NCI-H1105 treated with DMSO at 0.1 percent for 48 hours (cell line): ENCODE results near the gene HIVEP3.

Source experiments
- DNase-seq: peaks from one replicate; lab custom pipeline; 2025; lab: John Stamatoyannopoulos, UW

HIVEP3 gene

DNA sequence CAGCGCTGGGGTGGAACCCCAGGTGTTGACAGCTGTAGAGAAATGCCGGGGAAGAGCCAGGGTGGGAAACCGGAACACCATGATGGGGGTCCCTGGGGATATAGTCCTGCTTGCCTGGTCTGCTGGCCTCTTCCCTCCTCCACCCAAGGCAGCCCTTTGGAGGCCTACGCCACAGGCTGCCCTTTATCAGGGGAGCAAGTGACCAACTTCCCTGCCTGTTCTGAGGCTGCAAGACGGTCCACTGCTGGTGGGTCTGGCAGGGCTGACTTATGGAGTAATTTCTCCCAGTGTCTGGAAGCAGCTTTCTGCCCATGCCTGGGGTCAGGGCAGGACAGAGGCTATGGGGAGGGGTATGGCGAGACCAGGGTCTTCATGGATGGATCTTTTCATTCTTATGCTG lies 383.4 kb downstream of the HIVEP3 start:
- no peak for DNase-seq

- DNase-seq, result no peak
Observed at GRCh38 chr1:41534181-41535076, 384.3 kb downstream of the HIVEP3 start.

DNA sequence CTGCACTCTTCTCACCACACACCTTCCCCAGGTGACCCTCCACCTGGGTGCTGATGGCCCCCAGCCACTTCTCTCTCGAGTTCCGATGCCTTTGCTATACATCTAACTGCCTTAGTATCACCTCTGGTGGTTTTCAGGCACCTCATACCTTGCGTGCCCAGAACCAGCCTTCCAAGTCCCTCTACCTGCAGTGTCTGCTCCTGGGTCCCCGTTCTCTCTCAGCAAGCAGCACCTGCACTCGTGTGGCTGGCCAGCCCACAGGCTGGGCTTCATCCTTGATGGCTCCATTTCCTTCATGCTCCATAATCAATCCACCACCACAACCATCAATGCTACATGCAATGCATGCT lies 385.0 kb downstream of the HIVEP3 start:
- DNase-seq, result no peak

DNA sequence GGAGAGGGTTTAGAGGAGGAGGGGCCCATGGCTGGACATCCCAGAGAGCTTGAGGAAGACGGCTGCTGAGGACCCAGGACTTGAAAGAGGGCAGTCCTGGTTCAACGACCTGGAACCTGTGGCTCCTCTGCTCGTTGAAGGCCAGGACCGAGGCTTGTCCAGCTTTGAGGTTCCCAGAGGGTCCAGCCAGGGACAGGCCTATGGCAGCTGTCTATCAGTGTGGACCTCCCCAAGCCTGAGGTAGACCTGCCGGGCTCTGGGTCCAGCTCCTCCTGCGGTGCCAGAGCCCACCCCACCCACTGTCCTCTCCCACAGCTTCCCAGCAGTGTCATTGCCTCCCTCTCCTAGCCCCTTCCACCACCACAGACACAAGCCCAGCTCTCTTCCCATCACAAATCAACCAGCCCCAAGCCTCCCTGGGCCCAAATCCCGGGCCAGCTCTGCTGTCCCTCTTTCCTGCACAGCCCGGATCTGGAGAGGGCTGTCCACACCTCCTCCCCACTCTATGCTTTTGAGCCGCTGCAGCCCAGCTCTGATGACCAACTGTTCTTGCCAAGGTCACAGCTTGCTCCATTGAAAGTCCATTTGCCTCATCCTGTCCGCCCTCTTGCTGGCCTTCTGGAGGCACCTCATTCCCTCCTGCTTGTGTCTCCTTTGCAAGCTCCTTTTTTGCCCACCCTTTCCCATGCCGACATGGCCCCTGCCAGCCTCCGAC lies 385.5 kb downstream of the HIVEP3 start:
- no peak for DNase-seq

DNA sequence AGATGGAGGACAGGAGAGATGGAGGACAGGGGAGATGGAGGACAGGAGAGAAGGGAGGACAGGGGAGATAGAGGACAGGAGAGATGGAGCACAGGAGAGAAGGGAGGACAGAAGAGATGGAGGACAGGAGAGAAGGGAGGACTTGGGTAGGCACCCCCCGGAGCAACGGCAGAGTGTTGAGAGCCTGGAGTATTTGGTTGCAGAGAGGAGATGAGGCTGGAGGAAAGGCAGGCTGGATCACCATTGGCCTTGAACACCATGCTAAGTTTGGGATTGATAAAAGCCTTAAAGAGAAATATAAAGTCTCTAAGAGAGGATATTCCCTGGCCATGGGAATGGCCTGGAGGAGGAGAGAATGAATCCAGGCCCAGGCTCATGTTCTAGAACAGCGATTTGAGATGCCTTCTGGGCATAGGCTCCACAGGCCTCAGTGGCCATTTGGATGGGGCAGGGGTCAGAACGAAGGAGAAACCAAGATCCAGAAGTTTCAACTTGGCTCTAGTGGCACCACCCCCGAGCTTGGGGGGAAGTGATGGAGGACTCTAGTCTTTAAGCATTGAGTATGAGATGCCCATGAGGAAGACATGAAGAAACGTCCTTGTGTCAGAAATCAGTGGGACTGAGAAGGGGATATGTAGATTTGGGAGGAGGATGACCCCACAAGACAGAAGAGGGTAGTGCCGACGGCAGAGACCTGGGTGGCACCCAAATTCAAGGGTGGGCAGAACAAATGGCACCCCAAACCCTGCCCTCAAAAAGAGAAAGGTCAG lies 386.3 kb downstream of the HIVEP3 start:
- no peak for DNase-seq

DNA sequence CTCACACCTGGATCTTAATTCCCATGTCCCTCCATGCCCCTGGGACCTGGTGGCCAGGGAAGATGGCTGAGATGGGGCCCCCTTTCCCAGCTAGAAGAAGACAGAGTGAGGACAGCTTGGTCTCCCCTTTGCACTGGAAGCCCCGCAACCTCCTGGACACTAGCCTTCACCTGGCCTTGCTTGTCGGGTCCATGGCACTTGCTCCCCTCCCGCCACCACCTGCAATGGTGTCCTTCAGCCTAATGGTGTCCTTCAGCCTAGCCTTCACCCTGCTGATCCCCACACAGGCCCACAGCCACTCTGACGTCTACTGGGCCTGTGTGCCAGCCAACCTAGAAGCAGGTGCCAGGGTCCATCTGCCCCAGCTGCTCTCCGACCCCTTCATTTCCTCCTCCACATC lies 388.3 kb downstream of the HIVEP3 start:
- DNase-seq, result no peak

GRCh38 chr1:41529621-41530395 lies 388.9 kb downstream of the HIVEP3 start:
- no peak for DNase-seq

DNA sequence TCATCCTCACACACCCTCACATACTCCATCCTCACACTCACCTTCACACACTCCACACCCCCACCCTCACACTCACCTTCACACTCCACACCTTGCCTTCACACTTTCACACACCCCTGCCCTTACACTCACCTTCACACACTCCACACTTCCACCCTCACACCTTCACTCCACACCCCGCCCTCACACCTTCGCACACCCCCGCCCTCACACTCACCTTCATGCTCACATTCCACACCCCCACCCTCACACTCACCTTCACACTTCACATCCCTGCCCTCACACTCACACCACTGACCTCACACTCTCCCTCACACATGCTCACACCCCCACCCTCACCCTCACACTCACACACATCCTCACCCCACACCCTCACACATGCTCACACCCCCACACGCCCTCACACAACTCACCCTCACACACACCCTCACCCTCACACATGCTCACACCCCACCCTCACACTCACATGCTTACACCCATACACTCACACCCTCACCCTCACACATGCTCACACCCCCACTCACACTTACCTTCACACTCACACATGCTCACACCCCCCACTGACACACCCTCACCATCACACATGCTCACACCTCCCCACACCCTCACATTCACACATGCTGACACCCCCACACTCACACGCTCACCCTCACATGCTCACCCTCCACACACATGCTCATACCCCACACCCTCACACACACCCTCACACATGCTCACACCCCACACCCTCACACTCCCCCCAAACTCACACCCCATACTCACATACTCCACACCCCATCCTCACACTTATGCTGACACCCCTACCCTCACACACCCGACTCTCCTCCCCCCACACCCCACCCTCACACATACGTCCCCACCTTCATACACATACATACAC lies 389.8 kb downstream of the HIVEP3 start:
- no peak for DNase-seq

- DNase-seq, result no peak
Observed at GRCh38 chr1:41528106-41528505, 390.6 kb downstream of the HIVEP3 start.

GRCh38 chr1:41526956-41527561 lies 391.7 kb downstream of the HIVEP3 start:
- DNase-seq, result no peak

DNA sequence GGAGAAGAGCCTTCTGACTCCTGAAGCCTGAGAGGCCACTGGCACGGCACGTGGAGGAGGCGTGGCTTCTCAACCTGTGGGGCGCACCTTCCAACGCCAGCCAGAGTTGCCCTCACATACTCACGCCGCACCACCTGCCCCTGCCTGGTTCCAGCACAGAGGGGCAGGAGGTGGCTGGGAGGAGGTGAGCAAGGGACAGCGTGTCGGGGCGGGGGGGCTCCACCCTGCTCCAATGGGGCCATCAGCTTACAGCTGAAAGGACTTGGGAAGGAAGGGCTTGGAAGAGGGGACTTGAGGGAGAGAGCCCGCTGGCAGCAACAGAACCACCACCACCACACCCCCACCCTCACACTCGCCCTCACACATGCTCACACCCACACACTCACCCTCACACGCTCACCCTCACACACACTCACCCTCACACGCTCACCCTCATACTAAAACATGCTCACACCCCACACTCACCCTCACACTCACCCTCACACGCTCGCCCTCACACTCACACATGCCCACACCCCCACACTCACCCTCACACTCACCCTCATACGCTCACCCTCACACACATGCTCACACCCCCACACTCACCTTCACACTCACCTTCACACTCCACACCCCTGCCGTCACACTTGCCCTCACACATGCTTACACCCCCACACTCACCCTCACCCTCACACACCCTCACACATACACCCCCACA lies 392.7 kb downstream of the HIVEP3 start:
- peak; percentile 60 for DNase-seq

DNA sequence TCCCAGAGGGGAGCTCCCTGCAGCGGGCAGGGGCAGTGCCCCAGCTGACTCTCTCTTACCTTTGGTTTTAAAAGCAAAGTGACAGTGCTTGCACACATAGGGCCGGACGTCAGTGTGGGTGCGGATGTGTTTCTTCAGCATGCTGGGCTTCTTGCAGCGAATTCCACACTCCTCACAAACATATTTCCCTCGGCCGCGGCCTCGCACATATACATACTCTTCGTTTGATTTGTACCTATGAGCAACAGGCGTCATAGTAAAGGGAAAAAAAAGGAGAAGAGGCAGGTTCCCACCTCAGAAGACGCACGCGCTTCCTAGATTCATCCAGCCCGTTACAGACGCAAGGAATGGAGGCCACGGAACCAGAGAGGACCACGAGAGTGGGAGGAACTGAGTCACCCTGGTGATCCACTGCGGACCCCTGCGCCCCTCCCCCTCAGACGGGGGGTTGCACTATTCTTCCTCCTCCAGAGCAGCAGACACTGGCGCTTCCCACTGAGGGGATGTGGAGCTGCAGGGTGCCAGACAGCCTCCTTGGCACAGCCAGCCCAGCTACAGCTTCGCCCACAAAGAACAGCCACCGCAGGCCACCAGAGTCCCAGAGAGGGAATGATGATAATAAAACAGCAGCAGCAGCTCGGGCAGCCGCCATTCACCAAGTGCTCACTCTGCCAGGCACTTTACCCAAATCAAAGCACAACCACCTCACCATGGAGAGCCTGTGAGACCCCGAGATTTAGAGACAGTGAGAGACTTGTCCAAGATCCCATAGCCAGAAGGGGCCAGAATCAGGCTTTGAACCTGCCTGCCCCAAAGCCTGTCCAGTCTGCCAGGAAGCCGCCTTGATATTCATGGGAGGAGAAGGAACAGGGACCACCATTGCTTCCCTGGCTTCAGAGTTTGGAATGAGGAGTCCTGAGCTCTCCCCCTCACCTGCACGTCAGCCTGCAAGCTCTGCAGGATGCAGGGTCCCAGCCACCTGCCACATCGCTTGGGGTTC lies 393.7 kb downstream of the HIVEP3 start:
- DNase-seq, result no peak

- no peak for DNase-seq
Observed at GRCh38 chr1:41523949-41524675, 394.6 kb downstream of the HIVEP3 start.

DNA sequence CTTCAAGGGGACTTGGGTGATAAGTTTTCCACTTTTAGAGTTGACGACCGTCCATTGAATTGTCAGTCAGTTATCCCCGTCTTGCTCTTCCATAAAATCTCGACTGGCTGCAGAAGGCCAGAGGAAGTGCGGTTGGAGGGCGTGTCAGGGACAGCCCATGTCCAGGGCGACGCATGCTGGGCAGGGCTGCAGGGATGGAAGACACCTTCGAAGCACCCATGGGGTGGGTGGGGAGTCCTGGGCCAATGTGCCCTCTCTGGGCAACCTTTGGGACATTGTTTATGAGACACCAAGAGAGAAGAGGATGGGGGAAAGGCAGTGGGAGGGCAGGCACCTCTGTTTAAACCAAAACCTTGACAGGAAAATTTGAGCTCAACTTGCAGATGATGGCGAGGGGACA lies 395.7 kb downstream of the HIVEP3 start:
- DNase-seq, result no peak

GRCh38 chr1:41521766-41522165 lies 397.0 kb downstream of the HIVEP3 start:
- no peak for DNase-seq

DNA sequence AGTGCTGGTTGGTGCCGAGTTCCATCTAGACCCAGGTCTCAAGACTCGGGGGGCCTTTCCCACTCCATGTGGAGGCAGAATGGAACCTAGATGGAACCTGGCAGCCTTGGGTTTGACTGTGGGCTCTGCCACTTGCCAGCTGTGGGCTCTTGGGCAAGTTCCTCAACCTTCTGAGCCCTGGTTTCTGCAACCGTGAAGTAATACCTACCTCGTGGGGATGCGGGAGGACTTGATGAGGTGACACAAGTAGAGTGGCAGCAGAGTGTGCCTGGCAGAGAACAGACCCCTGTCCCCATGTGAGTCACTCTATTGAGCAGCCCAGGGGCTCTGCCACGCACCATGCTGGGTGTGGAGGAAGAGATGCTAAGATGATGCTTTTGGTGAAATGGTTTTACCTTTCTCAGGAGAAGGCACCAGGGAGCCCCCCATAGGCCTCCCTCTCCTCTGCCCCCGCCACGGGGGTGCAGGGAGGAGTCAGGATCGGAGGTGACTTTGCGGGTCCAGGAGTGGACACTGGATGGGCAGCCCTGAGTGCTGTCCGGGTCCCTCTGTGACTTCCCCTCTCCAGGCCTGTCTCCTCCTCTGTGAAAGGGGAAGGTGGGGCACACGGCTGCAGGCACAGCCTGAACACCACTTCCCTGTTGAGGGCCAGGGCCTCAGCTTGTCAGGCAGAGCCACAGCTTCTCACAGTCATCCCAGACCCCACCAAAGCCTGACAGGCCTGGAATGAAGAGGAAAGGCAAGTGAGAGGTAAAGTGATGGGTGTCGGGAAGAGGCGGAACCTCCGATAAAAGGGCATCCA lies 397.6 kb downstream of the HIVEP3 start:
- no peak for DNase-seq

DNA sequence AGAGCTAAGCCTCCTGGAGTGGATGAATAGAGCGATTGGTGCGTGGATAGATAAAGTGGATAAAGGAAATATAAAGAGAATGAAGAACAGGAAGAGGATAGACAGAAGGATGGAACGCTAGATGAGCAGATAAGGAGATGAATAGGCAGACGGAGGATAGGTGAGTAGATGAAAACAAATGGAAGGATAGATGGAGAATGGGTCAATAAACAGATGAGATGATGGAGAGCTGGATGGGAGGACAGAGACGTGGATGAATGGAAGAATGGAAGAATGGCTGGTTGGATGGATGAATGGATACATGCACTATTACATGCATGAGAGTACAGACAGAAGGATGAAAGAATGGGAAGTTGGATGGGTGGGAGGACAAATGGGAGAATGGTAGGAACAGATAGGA lies 399.1 kb downstream of the HIVEP3 start:
- no peak for DNase-seq
